SK-N-MC (cell line): ENCODE measurements around the gene BRSK2.

Source experiments
- EZH2 ChIP-seq: fragments of 200-600 bp; sonication (generic); IDR thresholded peaks from one replicate; pipeline ENCODE4 v1.6.1; 2017; ENCODE audit warnings: antibody characterized with exemption
- POLR2AphosphoS5 ChIP-seq: IDR thresholded peaks from 2 replicates; pipeline ENCODE4 v1.6.1; 2012; ENCODE audit warnings: mild to moderate bottlenecking, low read depth, low read length, borderline replicate concordance

- TF ChIP-seq POLR2AphosphoS5 (no peak), EZH2 (no peak)
These were observed 33.7 kb upstream of the BRSK2 start for GRCh38 chr11:1356007-1356435.
